Endothelial cell of umbilical vein (primary cell): ENCODE measurements around the gene FRG2B. TPM values are rescaled to one million over a fixed set of nuclear protein-coding genes. Genes with fewer than 3 reads are reported as not detected.

Source experiments
- BruUV-seq: library from RNA; stranded (reverse); fragments of 400-500 nt; replicated peaks from 2 replicates; lab custom pipeline; 2021; lab: Mats Ljungman, UMichigan
- CTCF ChIA-PET: fragments of 300-600, 350-600 bp; sonication (Branson Sonifier 250); formaldehyde crosslinking; loops from one replicate; lab custom pipeline; 2021; ENCODE audit warnings: antibody characterized with exemption, inconsistent platforms; lab: Charles Lee
- POLR2A ChIA-PET: fragments of 300-600, 350-600 bp; sonication (Branson Sonifier 250); formaldehyde crosslinking; loops from one replicate; lab custom pipeline; 2021; ENCODE audit warnings: antibody characterized with exemption, inconsistent platforms; lab: Charles Lee
- DNase-seq: peaks from one replicate; pipeline ENCODE4 v3.0.0-alpha.2; 2011; ENCODE audit warnings: low read depth, low spot score
- FAIRE-seq: peaks from 2 replicates; lab custom pipeline; 2011; peaks lifted over from hg19 to GRCh38; lab: Jason Lieb, UNC
- H2AFZ ChIP-seq: 2 replicates; pipeline ENCODE4 v1.6.0; 2012; ENCODE audit warnings: low read depth, low read length, control low read depth, inconsistent platforms
- H3K27ac ChIP-seq: 2 replicates; pipeline ENCODE4 v1.5.1; 2011; ENCODE audit warnings: low read depth, mild to moderate bottlenecking, control low read depth, low read length, moderate library complexity; ENCODE audit not compliant: insufficient read depth
- H3K27me3 ChIP-seq, 2 experiments: 2 replicates each; pipeline versions ENCODE4 v1.6.0 to v1.6.1; 2011; ENCODE audit warnings: low read length in 2 of 2, mixed read lengths in 1 of 2; ENCODE audit not compliant: control insufficient read depth in 2 of 2, insufficient read depth in 2 of 2
- H3K36me3 ChIP-seq, 2 experiments: 2 replicates in 1 of 2; 3 replicates in 1 of 2; pipeline ENCODE4 v1.5.1; 2011; ENCODE audit warnings: low read length in 2 of 2, mild to moderate bottlenecking in 1 of 2, moderate library complexity in 1 of 2; ENCODE audit not compliant: control insufficient read depth in 2 of 2, insufficient read depth in 2 of 2; ENCODE audit errors: extremely low read depth in 1 of 2
- H3K4me1 ChIP-seq: 3 replicates; pipeline ENCODE4 v1.5.1; 2011; ENCODE audit warnings: mild to moderate bottlenecking, low read length; ENCODE audit not compliant: control insufficient read depth, insufficient read depth; ENCODE audit errors: extremely low read depth
- H3K4me2 ChIP-seq: 2 replicates; pipeline ENCODE4 v1.6.1; 2011; ENCODE audit warnings: low read length, control low read depth, mixed read lengths; ENCODE audit not compliant: insufficient read depth
- H3K4me3 ChIP-seq, 3 experiments: fragments of 200-600 bp in 1 of 3; sonication (generic), shearing (Covaris generic) in 1 of 3; replicated peaks in 1 of 3; 2 replicates each; pipeline ENCODE4 v1.5.1; 2011 to 2016; ENCODE audit warnings: control low read depth in 3 of 3, low read length in 3 of 3, mild to moderate bottlenecking in 2 of 3, inconsistent platforms in 1 of 3, low read depth in 1 of 3, moderate library complexity in 1 of 3; ENCODE audit not compliant: insufficient read depth in 1 of 3
- H3K79me2 ChIP-seq: 2 replicates; pipeline ENCODE4 v1.6.0; 2012; ENCODE audit warnings: low read length, inconsistent platforms; ENCODE audit not compliant: control insufficient read depth, insufficient read depth
- H3K9ac ChIP-seq: replicated peaks from 2 replicates; pipeline ENCODE3; 2011; ENCODE audit warnings: low read length, control low read depth; ENCODE audit not compliant: insufficient read depth; ENCODE audit errors: extremely low read depth
- H3K9me1 ChIP-seq: replicated peaks from 3 replicates; pipeline ENCODE4 v1.6.0; 2011; ENCODE audit warnings: mild to moderate bottlenecking, low read length; ENCODE audit not compliant: control insufficient read depth, insufficient read depth; ENCODE audit errors: extremely low read depth
- H3K9me3 ChIP-seq: replicated peaks from 2 replicates; pipeline ENCODE4 v1.5.1; 2012; ENCODE audit warnings: low read length, inconsistent platforms; ENCODE audit not compliant: control insufficient read depth, insufficient read depth
- H4K20me1 ChIP-seq: replicated peaks from 2 replicates; pipeline ENCODE3; 2011; ENCODE audit warnings: mild to moderate bottlenecking, low read length; ENCODE audit not compliant: control insufficient read depth, insufficient read depth; ENCODE audit errors: extremely low read depth
- CTCF ChIP-seq, 2 donors: IDR thresholded peaks; 1 replicate in 1 of 2; 2 replicates in 1 of 2; pipeline ENCODE4 v1.5.1; 2011; ENCODE audit warnings: low read length in 2 of 2, mild to moderate bottlenecking in 2 of 2, moderate library complexity in 2 of 2, control low read depth in 1 of 2, inconsistent platforms in 1 of 2, low read depth in 1 of 2; ENCODE audit not compliant: insufficient read depth in 1 of 2; ENCODE audit errors: extremely low read depth in 1 of 2
- EZH2 ChIP-seq: IDR thresholded peaks from 2 replicates; pipeline ENCODE4 v1.6.1; 2012; ENCODE audit warnings: borderline replicate concordance, low read depth, mild to moderate bottlenecking, moderate library complexity, low read length, inconsistent platforms; ENCODE audit not compliant: severe bottlenecking
- FOS ChIP-seq: IDR thresholded peaks from 2 replicates; pipeline ENCODE4 v1.6.1; 2011; ENCODE audit warnings: mild to moderate bottlenecking, low read length, moderate library complexity, borderline replicate concordance; ENCODE audit not compliant: insufficient read depth
- GATA2 ChIP-seq: IDR thresholded peaks from 2 replicates; pipeline ENCODE4 v1.7.0; 2011; ENCODE audit warnings: low read depth, mild to moderate bottlenecking, moderate library complexity, mixed read lengths, low read length; ENCODE audit not compliant: insufficient read length, insufficient read depth
- JUN ChIP-seq: IDR thresholded peaks from 2 replicates; pipeline ENCODE4 v1.6.1; 2011; ENCODE audit warnings: borderline replicate concordance, low read depth; ENCODE audit not compliant: insufficient read length, insufficient read depth
- MAX ChIP-seq: IDR thresholded peaks from 2 replicates; pipeline ENCODE4 v1.6.1; 2011; ENCODE audit not compliant: insufficient read depth, insufficient read length
- MYC ChIP-seq: IDR thresholded peaks from one replicate; pipeline ENCODE4 v1.6.1; 2011; ENCODE audit warnings: mild to moderate bottlenecking, low read depth, low read length
- POLR2A ChIP-seq: IDR thresholded peaks from 2 replicates; pipeline ENCODE4 v1.6.1; 2012; ENCODE audit warnings: low read depth, mild to moderate bottlenecking, control low read depth, low read length
- POLR2AphosphoS5 ChIP-seq: IDR thresholded peaks from 2 replicates; pipeline ENCODE4 v1.6.1; 2012; ENCODE audit warnings: low read depth, mild to moderate bottlenecking, control low read depth, low read length, moderate library complexity; ENCODE audit not compliant: insufficient read depth
- dilution Hi-C: fragments of 300-500 bp; cut with MboI; formaldehyde crosslinking; loops from one replicate; pipeline ENCODE4 v1.15.0; 2019; ENCODE audit warnings: low sequenced_read_pairs; ENCODE audit not compliant: extremely low pct_ligation_motif_present
- intact Hi-C: fragments of 100-400 bp; cut with micrococcal nuclease; formaldehyde crosslinking; loops from one replicate; pipeline ENCODE4 v1.10.0; 2022
- polyA plus RNA-seq, 4 experiments: library from polyadenylated mRNA; depleted of rRNA in 3 of 4; stranded (reverse) in 3 of 4; unstranded in 1 of 4; fragments of >200 nt; gene quantifications; 2 replicates each; pipeline versions ENCODE4 v1.2.1 to v1.2.3, GENCODE V29; 2011 to 2012; ENCODE audit warnings: missing spikeins in 1 of 4
- total RNA-seq: library from RNA; stranded (reverse); gene quantifications from 2 replicates; pipeline ENCODE4 v1.2.3, GENCODE V29; 2021

Gene FRG2B
- total and polyA plus RNA-seq, 2 donors (not counting 3 experiments of a cell fraction or from before 2014, with no cell fraction given): not detected

GRCh38 chr10:133613699-133614098, 12.9 kb downstream of the FRG2B start:
- no peaks in the 10 kb centered on the region for H3K36me3 ChIP-seq
- no peak overlapping the region for H3K4me2 ChIP-seq
- H3K9ac ChIP-seq: no peak overlapping the region
- CTCF ChIA-PET: no interaction called here
- H3K27me3 ChIP-seq: no peaks in the 10 kb centered on the region
- H3K9me3 ChIP-seq: no peaks in the 10 kb centered on the region
- TF ChIP-seq MAX (no peak), MYC (no peak), CTCF (IDR thresholded peaks at IDR 0.05; ENCODE audit: extremely low read depth in 1 of 2, insufficient read depth in 1 of 2, low read depth in 1 of 2, low read length in 2 of 2) (no peak), EZH2 (no peak), POLR2A (no peak), GATA2 (no peak), JUN (no peak), FOS (no peak), POLR2AphosphoS5 (no peak)
- DNase-seq (no peak), FAIRE-seq (no peak)
- H3K79me2 ChIP-seq: no peaks in the 10 kb centered on the region
- no peaks in the 10 kb centered on the region for H3K9me1 ChIP-seq
- dilution Hi-C loops: no loop called here
- H3K4me3 ChIP-seq: no peak overlapping the region
- H3K4me1 ChIP-seq: no peaks in the 10 kb centered on the region
- BruUV-seq: no TSS peak
- POLR2A ChIA-PET: no interaction called here
- H2AFZ ChIP-seq: no peak overlapping the region
- intact Hi-C loops: no loop called here
- H4K20me1 ChIP-seq: no peaks in the 10 kb centered on the region
- no peak overlapping the region for H3K27ac ChIP-seq
